Measurements from ENCODE around the gene SWAP70.
"Not testable (repeated sequence)": the region's sequence is repeated elsewhere in the genome, so short reads cannot be mapped to it uniquely, and the experiment has no call there.

SWAP70 gene

DNA sequence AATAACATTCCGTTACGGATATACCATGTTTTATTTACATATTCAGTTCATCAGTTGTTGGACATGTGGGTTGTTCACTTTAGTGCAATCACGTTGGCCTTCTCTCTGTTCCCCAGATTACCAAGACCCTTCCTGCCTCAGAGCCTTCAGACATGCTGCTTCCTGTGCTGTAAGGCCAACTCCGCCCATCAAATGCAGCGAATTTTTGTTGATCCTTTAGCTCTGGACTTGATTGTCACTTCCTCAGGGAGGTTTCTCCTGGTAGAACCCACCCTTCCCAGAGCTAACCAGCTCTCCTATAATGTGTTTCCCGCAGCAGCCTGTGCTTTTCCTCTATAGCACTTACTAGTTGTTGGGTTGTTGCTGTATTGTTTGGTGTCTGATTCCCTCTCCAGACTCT lies 39.4 kb downstream of the SWAP70 start:
- no peak for FAIRE-seq
- no peak for DNase-seq (ENCODE audit: insufficient read length, low spot score)
- TF ChIP-seq, protein P1, sequence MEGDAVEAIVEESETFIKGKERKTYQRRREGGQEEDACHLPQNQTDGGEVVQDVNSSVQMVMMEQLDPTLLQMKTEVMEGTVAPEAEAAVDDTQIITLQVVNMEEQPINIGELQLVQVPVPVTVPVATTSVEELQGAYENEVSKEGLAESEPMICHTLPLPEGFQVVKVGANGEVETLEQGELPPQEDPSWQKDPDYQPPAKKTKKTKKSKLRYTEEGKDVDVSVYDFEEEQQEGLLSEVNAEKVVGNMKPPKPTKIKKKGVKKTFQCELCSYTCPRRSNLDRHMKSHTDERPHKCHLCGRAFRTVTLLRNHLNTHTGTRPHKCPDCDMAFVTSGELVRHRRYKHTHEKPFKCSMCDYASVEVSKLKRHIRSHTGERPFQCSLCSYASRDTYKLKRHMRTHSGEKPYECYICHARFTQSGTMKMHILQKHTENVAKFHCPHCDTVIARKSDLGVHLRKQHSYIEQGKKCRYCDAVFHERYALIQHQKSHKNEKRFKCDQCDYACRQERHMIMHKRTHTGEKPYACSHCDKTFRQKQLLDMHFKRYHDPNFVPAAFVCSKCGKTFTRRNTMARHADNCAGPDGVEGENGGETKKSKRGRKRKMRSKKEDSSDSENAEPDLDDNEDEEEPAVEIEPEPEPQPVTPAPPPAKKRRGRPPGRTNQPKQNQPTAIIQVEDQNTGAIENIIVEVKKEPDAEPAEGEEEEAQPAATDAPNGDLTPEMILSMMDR (IDR thresholded peaks at IDR 0.05; ENCODE audit: insufficient read depth, missing control alignments): no peak

DNA sequence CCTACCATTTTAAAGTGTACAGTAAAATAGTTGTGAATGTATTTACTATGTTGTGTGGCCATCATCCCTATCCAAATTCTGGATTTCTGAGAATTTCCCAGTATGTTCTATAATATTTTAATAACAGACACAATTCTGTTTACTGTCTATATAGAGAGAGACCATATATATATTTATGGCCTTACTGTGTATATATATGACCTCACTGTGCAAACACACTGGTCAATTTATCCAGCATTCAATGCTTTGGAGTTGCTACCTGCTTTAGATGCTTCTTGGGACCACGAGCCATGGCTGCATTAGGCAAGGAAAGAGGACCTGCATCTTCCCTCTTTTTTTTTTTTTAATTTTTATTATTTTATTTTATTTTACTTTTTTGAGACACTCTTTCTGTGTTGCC lies 40.2 kb downstream of the SWAP70 start:
- DNase-seq (ENCODE audit: insufficient read length, low spot score) (no peak), FAIRE-seq (no peak)
- TF ChIP-seq, protein P1 (IDR thresholded peaks at IDR 0.05; ENCODE audit: insufficient read depth, missing control alignments): no peak

DNA sequence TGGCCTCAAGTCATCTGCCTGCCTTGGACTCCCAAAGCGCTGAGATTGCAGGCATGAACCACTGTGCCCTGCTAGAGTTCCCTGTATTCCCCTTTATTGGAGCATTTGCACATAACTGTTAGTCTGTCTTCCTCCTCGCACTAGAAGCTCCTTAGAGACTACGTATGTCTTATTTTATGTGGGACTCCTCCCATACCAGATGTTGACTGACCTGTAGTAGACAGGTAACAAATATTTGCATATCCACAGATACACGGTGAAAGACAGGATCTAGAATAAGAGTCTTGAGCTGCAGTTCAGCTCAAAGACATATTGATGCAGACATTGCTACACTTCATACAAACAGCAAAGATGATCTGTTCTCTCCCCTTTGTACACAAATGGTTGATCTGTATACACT lies 40.7 kb downstream of the SWAP70 start:
- DNase-seq (ENCODE audit: insufficient read length, low spot score): no peak
- no peak for FAIRE-seq
- TF ChIP-seq, protein P1 (IDR thresholded peaks at IDR 0.05; ENCODE audit: insufficient read depth, missing control alignments): no peak

DNA sequence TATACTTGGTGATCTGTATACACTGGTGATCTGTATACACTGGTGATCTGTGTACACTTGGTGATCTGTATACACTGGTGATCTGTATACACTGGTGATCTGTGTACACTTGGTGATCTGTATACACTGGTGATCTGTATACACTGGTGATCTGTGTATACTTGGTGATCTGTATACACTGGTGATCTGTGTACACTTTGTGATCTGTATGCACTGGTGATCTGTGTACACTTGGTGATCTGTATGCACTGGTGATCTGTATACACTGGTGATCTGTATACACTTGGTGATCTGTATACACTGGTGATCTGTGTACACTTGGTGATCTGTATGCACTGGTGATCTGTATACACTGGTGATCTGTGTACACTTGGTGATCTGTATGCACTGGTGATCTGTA lies 41.5 kb downstream of the SWAP70 start:
- DNase-seq (ENCODE audit: insufficient read length, low spot score); FAIRE-seq: not testable (repeated sequence)

DNA sequence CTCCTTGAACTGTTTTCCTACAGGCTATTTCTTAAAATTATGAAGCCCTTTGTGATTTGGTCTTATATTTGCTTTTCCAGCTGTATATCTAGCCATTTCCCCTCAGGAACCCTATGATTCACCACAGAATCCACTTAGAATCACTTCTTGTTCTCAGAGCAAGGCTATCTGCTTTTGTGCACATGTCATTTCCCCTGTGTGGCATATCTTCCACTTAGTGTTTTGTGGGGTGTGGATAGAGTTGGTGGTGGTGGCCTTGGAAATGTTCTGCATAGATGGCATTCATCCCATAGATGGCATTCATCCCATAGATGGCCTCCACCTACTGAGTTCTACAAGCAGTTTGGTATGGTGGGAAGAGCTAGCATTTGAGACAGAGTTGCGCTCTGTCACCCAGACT lies 44.7 kb downstream of the SWAP70 start:
- DNase-seq (ENCODE audit: insufficient read length, low spot score) (no peak), FAIRE-seq (no peak)
- TF ChIP-seq, protein P1 (IDR thresholded peaks at IDR 0.05; ENCODE audit: insufficient read depth, missing control alignments): no peak

DNA sequence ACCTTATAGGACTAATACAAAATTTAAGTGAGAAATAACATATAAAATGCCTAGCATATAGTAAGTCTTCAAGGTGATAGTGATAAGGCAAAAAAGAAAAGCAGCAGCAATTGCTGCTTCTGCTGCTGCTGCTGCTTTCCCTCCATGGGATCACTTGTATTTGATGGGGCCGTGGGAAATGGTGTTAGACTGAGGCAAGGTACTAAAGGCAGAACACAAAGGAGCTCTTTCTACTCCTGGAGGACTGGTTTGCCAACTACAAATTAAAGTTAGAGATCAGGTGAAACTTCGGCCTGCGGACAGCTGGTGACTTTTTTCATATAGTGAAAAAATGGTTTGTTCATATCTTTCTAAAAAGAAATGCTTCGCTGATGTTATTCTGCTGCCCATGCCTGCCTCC lies 46.3 kb downstream of the SWAP70 start:
- TF ChIP-seq, protein P1 (IDR thresholded peaks at IDR 0.05; ENCODE audit: insufficient read depth, missing control alignments): no peak
- DNase-seq (ENCODE audit: insufficient read length, low spot score) (no peak), FAIRE-seq (no peak)

DNA sequence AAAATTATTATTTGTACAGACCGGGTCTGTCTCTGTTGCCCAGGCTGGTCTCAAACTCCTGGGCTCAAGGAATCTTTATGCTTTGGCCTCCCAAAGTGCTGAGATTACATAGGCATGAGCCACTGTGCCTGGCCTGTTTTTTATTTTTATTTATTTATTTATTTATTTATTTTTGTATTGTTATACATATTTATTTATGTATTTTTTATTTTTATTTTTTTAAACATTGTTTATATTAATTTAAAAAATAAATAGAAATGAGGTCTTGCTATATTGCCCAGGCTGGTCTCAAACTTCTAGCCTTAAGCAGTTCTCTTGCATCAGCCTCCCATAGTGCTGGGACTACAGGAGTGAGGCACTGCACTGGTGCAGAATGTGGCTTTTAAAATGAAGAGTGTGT lies 47.0 kb downstream of the SWAP70 start:
- DNase-seq (ENCODE audit: insufficient read length, low spot score): no peak
- TF ChIP-seq, protein P1 (IDR thresholded peaks at IDR 0.05; ENCODE audit: insufficient read depth, missing control alignments): no peak
- no peak for FAIRE-seq
